SK-N-MC (cell line): ENCODE data around the gene BAZ1A.
"Not testable (repeated sequence)": the region's sequence is repeated elsewhere in the genome, so short reads cannot be mapped to it uniquely, and the experiment has no call there.

ENCODE experiments used
- DNase-seq: peaks from one replicate; pipeline ENCODE4 v3.0.0-alpha.2; 2011; ENCODE audit warnings: low read depth, low spot score
- H3K27ac ChIP-seq: fragments of 200-600 bp; sonication (generic); 2 replicates; pipeline ENCODE4 v1.5.1; 2016; ENCODE audit warnings: mixed run types
- H3K36me3 ChIP-seq: fragments of 200-600 bp; sonication (generic); 2 replicates; pipeline ENCODE4 v1.6.1; 2017; ENCODE audit warnings: antibody characterized with exemption, low read length, mixed read lengths; ENCODE audit not compliant: insufficient read depth
- H3K4me3 ChIP-seq: fragments of 200-600 bp; sonication (generic); 2 replicates; pipeline ENCODE4 v1.5.1; 2016
- H3K9ac ChIP-seq: fragments of 200-600 bp; sonication (generic); 2 replicates; pipeline ENCODE4 v1.8.0; 2017; ENCODE audit warnings: mixed run types, mixed read lengths; ENCODE audit not compliant: insufficient read length
- H3K9me3 ChIP-seq: fragments of 200-600 bp; sonication (generic); 2 replicates; pipeline ENCODE4 v1.6.1; 2017; ENCODE audit warnings: low read depth, mild to moderate bottlenecking, antibody characterized with exemption, low read length, moderate library complexity, mixed read lengths
- EZH2 ChIP-seq: fragments of 200-600 bp; sonication (generic); IDR thresholded peaks from one replicate; pipeline ENCODE4 v1.6.1; 2017; ENCODE audit warnings: antibody characterized with exemption
- FOXP2 ChIP-seq: optimal IDR thresholded peaks from 2 replicates; pipeline ENCODE3; 2011; ENCODE audit warnings: mild to moderate bottlenecking, moderate library complexity; ENCODE audit not compliant: insufficient read depth; ENCODE audit errors: extremely low read length, control extremely low read depth
- POLR2AphosphoS5 ChIP-seq: IDR thresholded peaks from 2 replicates; pipeline ENCODE4 v1.6.1; 2012; ENCODE audit warnings: mild to moderate bottlenecking, low read depth, low read length, borderline replicate concordance

The BAZ1A gene

DNA sequence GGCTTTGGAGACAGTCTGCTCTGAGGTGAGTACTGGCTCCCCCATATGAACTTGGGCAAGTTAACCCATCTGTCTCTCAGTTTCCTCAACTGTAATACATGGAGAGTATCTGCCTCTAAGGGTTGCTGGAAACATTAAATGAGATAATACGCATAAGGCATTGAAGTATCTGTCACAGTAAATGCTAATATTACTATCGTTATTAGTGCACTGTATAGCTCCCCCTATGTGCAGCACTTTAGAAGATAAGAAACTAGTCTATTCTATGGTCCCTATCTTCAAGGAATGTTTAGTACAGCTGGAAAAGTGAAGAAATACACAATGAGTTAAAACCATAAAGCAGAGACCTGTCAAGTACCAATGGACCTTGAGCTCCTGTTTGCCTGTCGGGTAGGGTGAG is 109.1 kb downstream of the BAZ1A start:
- TF ChIP-seq POLR2AphosphoS5 (no peak), FOXP2 (no peak)
- Histone ChIP-seq H3K9me3 (no peaks in the 10 kb centered on the region), H3K9ac (no peak overlapping the region), H3K36me3 (peaks cover 71% of the 10 kb centered on the region), H3K27ac (peak overlapping the region; percentile 91), H3K4me3 (peak overlapping the region; percentile 51)
- no peak for DNase-seq

DNA sequence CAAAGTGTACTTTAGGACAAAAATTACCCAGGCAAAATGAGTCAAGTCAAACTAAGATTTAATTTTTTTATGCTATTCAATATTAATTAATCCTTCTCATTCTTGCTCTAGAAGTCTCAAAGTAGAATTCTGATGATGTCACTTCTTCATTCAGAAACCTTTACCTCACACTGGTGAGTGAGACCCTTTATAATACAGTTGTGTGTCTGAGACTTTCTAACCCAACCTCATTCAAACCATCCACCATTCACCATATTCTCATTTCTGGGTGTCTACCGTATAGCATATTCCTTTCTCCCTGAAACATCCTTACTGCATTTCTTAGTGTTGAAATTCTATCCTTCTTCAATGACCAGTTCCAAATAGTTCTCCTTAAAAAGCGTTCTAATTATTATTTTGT is 119.9 kb downstream of the BAZ1A start:
- H3K4me3 ChIP-seq, result no peak overlapping the region
- no peak overlapping the region for H3K9ac ChIP-seq
- peak overlapping the region; percentile 43; the same call in 1 of the 2 replicates for H3K27ac ChIP-seq
- H3K9me3 ChIP-seq, result no peaks in the 10 kb centered on the region
- no peak for TF ChIP-seq POLR2AphosphoS5
- TF ChIP-seq FOXP2, result no peak
- TF ChIP-seq EZH2, result no peak
- peaks cover 43% of the 10 kb centered on the region for H3K36me3 ChIP-seq
- DNase-seq, result no peak

GRCh38 chr14:34754687-34755086 is 120.5 kb downstream of the BAZ1A start:
- TF ChIP-seq EZH2 (no peak), POLR2AphosphoS5 (no peak), FOXP2 (no peak)
- no peak overlapping the region for H3K27ac ChIP-seq
- DNase-seq, result no peak
- no peak overlapping the region for H3K9ac ChIP-seq
- H3K9me3 ChIP-seq, result no peaks in the 10 kb centered on the region
- H3K4me3 ChIP-seq, result no peak overlapping the region
- peaks cover 38% of the 10 kb centered on the region for H3K36me3 ChIP-seq

DNA sequence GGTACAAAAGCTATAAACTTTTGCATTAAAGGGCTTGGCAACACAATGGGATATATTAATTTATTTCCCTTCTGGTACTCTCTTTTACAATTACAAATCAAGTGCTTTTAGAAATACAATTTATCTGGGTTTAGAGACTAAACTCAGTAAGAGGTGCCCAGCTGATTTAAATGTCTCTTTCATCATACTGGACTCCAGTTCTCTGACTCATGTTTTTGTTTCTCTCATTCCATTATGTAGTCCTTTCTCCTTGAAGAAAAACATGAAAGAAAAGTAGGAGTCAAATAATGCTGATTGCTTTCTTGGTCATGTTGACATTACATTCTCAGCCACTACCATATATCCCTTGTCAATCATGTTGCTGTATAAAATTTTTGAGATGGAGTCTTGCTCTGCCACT is 124.5 kb downstream of the BAZ1A start:
- TF ChIP-seq EZH2, result no peak
- no peak for TF ChIP-seq POLR2AphosphoS5
- no peak for TF ChIP-seq FOXP2
- DNase-seq, result no peak
- Histone ChIP-seq H3K27ac (peak overlapping the region; percentile 44; the same call in 1 of the 2 replicates), H3K4me3 (no peak overlapping the region), H3K9me3 (no peaks in the 10 kb centered on the region), H3K9ac (no peak overlapping the region), H3K36me3 (peaks cover 21% of the 10 kb centered on the region)

GRCh38 chr14:34750233-34750632 is 124.9 kb downstream of the BAZ1A start:
- no peak overlapping the region for H3K4me3 ChIP-seq
- H3K36me3 ChIP-seq, result peaks cover 19% of the 10 kb centered on the region
- no peak for TF ChIP-seq EZH2
- TF ChIP-seq POLR2AphosphoS5, result no peak
- no peak for TF ChIP-seq FOXP2
- no peak overlapping the region for H3K9ac ChIP-seq
- peak overlapping the region; percentile 44; the same call in 1 of the 2 replicates for H3K27ac ChIP-seq
- no peaks in the 10 kb centered on the region for H3K9me3 ChIP-seq
- DNase-seq, result no peak

GRCh38 chr14:34749408-34749807 is 125.8 kb downstream of the BAZ1A start:
- TF ChIP-seq POLR2AphosphoS5, result no peak
- TF ChIP-seq FOXP2, result no peak
- no peak for TF ChIP-seq EZH2
- H3K27ac ChIP-seq, result no peak overlapping the region
- peaks cover 19% of the 10 kb centered on the region for H3K36me3 ChIP-seq
- H3K9me3 ChIP-seq, result no peaks in the 10 kb centered on the region
- no peak overlapping the region for H3K9ac ChIP-seq
- H3K4me3 ChIP-seq, result no peak overlapping the region
- no peak for DNase-seq

- H3K4me3 ChIP-seq, result no peak overlapping the region
- DNase-seq, result no peak
- H3K27ac ChIP-seq, result no peak overlapping the region
- TF ChIP-seq EZH2, result no peak
- TF ChIP-seq POLR2AphosphoS5, result no peak
- no peak for TF ChIP-seq FOXP2
- no peak overlapping the region for H3K9ac ChIP-seq
- H3K9me3 ChIP-seq, result no peaks in the 10 kb centered on the region
- no peaks in the 10 kb centered on the region for H3K36me3 ChIP-seq
Observed at GRCh38 chr14:34742270-34743115, 132.7 kb downstream of the BAZ1A start.

DNA sequence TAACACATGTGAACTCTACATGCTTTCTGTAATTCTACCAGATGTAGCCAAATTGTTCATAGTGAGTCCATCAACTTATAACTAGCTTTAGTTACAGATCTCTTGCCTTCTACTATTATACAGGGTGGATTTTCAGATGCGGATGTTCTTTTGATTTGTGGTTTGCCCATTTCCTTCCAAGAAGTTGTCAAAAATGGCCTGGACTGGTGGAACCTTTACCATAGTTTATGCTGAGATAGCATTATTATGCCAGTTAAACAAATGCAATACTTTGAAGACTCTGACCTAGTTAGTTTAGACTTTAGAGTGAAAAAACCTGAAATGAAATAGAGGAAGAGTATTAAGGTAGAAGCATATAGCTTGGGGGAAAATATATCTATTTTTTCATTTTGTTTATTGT is 133.3 kb downstream of the BAZ1A start:
- no peak for TF ChIP-seq EZH2
- no peak for TF ChIP-seq FOXP2
- TF ChIP-seq POLR2AphosphoS5, result no peak
- H3K27ac ChIP-seq, result no peak overlapping the region
- no peaks in the 10 kb centered on the region for H3K9me3 ChIP-seq
- no peak for DNase-seq
- H3K9ac ChIP-seq, result no peak overlapping the region
- no peak overlapping the region for H3K4me3 ChIP-seq
- H3K36me3 ChIP-seq, result no peaks in the 10 kb centered on the region

GRCh38 chr14:34740139-34740538 is 135.0 kb downstream of the BAZ1A start:
- H3K9ac ChIP-seq, H3K27ac ChIP-seq, H3K36me3 ChIP-seq, H3K9me3 ChIP-seq, DNase-seq, H3K4me3 ChIP-seq: not testable (repeated sequence)

DNA sequence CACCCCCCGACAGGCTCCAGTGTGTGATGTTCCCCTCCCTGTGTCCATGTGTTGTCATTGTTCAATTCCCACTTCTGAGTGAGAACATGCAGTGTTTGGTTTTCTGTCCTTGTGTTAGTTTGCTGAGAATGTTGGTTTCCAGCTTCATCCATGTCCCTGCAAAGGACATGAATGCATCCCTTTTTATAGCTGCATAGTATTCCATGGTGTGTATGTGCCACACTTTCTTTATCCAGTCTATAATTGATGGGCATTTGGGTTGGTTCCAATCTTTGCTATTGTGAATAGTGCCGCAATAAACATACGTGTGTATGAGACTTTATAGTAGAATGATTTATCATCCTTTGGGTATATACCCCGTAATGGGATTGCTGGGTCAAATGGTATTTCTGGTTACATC is 138.1 kb downstream of the BAZ1A start:
- H3K9ac ChIP-seq, DNase-seq: not testable (repeated sequence)

More for the DNA sequence above, 138.1 kb downstream of the BAZ1A start:
- H3K9me3 ChIP-seq, H3K36me3 ChIP-seq, H3K4me3 ChIP-seq, H3K27ac ChIP-seq: not testable (repeated sequence)
